Tibial artery (tissue), 4 donors: ENCODE results near the gene ALDH1B1.

Experiments
- DNase-seq, 2 donors: peaks; one replicate each; pipeline ENCODE4 v3.0.0-alpha.2; 2019
- H3K27ac ChIP-seq, 2 donors: fragments of 200-600 bp; sonication (generic) in 1 of 2; 1 replicate in 1 of 2; 2 replicates in 1 of 2; pipeline ENCODE4 v1.5.1; 2018 to 2019; ENCODE audit warnings: mild to moderate bottlenecking in 1 of 2
- H3K27me3 ChIP-seq, 2 donors: fragments of 200-600 bp; sonication (generic) in 1 of 2; one replicate each; pipeline versions ENCODE4 v1.5.1 to v1.6.0; 2016 to 2019
- H3K36me3 ChIP-seq, 3 donors: fragments of 200-600 bp; sonication (generic) in 2 of 3; one replicate each; pipeline ENCODE4 v1.5.1; 2016 to 2019; ENCODE audit warnings: mild to moderate bottlenecking in 2 of 3
- H3K4me1 ChIP-seq, 4 donors: fragments of 200-600 bp; sonication (generic) in 2 of 4; 1 replicate in 3 of 4; 2 replicates in 1 of 4; pipeline ENCODE4 v1.5.1; 2016 to 2019
- H3K4me3 ChIP-seq, 2 donors: fragments of 200-600 bp; sonication (generic) in 1 of 2; 1 replicate in 1 of 2; 2 replicates in 1 of 2; pipeline ENCODE4 v1.5.1; 2018 to 2019; ENCODE audit warnings: mild to moderate bottlenecking in 2 of 2
- H3K9me3 ChIP-seq, 3 donors: fragments of 200-600 bp; sonication (generic) in 1 of 3; one replicate each; pipeline ENCODE4 v1.5.1; 2016 to 2019
- intact Hi-C: fragments of 100-400 bp; cut with DNase I; formaldehyde crosslinking; loops from one replicate; pipeline ENCODE4 v1.15.0; 2023; ENCODE audit warnings: low total_unique reads
- TF ChIP-seq, protein P1 (sequence below), 2 experiments: fragments of 200-600 bp in 1 of 2; fragments of 450-650 bp in 1 of 2; IDR thresholded peaks; one replicate each; pipeline ENCODE4 v1.5.1; 2017 to 2019; ENCODE audit warnings: antibody characterized with exemption in 2 of 2, mild to moderate bottlenecking in 1 of 2, moderate library complexity in 1 of 2

ALDH1B1 gene

DNA sequence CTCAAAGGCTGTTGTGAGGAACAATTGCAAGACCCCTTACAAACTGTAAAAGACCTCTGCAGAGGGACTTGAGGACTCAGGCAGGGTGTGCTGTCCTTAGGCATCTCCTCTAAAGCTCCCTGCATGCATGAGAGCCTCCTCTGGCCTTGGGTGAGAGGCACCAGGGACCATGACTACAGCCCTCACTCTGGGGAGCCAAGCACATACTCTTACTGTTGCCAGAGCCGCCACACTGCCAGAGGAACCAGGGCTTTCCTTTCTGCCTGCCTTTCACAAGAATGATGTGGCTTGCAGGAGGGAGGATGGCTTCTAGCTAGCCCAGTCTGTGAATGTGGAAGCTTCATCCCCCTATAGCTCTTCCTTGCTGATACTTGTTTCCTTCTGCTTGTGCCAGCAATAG, 25.9 kb downstream of the ALDH1B1 start:
- DNase-seq: no peak
- TF ChIP-seq, protein P1, sequence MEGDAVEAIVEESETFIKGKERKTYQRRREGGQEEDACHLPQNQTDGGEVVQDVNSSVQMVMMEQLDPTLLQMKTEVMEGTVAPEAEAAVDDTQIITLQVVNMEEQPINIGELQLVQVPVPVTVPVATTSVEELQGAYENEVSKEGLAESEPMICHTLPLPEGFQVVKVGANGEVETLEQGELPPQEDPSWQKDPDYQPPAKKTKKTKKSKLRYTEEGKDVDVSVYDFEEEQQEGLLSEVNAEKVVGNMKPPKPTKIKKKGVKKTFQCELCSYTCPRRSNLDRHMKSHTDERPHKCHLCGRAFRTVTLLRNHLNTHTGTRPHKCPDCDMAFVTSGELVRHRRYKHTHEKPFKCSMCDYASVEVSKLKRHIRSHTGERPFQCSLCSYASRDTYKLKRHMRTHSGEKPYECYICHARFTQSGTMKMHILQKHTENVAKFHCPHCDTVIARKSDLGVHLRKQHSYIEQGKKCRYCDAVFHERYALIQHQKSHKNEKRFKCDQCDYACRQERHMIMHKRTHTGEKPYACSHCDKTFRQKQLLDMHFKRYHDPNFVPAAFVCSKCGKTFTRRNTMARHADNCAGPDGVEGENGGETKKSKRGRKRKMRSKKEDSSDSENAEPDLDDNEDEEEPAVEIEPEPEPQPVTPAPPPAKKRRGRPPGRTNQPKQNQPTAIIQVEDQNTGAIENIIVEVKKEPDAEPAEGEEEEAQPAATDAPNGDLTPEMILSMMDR (IDR thresholded peaks at IDR 0.05): no peak
- intact Hi-C loops: loop anchor here (10.0 kb wide), 2 partner anchors 104 to 344 kb away; no protein-coding TSS in a partner anchor
- peaks cover 0 to 31% (median 9%) of the 10 kb centered on the region in 4 donors for H3K4me1 ChIP-seq
- no peak overlapping the region for H3K27ac ChIP-seq
- no peaks in the 10 kb centered on the region for H3K27me3 ChIP-seq
- H3K4me3 ChIP-seq: no peak overlapping the region
- no peaks in the 10 kb centered on the region for H3K36me3 ChIP-seq
- H3K9me3 ChIP-seq: no peaks in the 10 kb centered on the region

DNA sequence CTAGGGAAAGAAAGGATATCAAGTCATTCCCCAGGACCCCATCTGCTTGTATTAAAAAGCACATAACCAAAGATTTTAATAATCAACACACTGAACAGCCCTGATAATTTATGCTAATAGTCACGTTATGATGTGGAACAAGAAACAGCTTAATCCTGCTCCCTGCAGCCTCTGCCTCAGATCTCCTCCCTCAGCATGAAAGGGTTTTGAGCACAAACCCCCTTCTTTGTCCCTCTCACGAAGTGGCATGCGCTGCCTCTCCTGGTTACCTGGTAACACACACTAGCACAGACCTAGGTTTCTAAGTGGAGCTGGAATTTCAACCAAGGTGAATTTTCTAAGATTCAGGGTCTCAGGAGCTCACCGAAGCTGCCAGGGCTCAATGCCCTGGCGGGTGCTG, 26.7 kb downstream of the ALDH1B1 start:
- no peaks in the 10 kb centered on the region for H3K27me3 ChIP-seq
- no peaks in the 10 kb centered on the region for H3K9me3 ChIP-seq
- peaks cover 0 to 36% (median 13%) of the 10 kb centered on the region in 4 donors for H3K4me1 ChIP-seq
- DNase-seq: no peak
- no peak overlapping the region for H3K4me3 ChIP-seq
- intact Hi-C loops: loop anchor here (10.0 kb wide), 2 partner anchors 104 to 344 kb away; no protein-coding TSS in a partner anchor
- no peaks in the 10 kb centered on the region for H3K36me3 ChIP-seq
- no peak overlapping the region for H3K27ac ChIP-seq
- TF ChIP-seq, protein P1 (IDR thresholded peaks at IDR 0.05): no peak

DNA sequence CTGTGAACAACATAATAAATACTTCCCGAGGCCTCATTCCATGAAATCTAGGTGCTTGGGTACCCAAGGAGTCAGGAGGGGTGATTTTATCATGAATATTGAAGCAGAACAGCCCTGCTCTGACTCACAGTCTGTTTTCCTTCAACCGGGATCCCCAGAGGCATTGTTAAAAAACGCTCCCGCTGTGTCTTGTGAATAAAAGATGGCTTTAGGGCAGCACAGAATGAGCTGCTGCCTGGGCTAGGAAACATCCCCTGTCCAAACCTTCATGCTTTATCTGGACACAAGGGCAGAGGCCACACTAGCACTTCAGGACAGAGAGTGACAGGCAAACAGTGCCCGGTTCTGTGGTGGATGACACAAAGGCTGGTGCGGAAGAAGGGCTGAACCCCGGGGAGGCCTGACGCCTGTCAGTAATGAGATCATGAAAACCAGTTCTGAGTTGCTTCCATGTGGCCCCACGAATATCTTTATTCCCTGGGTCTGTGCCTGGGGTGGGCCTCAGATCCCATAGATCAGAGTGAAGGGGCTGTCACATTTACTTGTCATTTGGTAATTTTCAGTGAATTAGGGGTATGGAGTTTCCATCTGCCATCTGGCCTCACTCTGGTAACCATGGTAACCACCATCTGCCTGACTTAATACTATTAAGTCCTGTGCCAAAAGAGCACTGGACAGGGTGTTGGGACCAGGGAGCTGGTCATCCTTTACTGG, 29.2 kb downstream of the ALDH1B1 start:
- intact Hi-C loops: loop anchor here (5.0 kb wide), 1 partner anchor 519 kb away; the partner anchor contains the start of gene SLC25A51
- Histone ChIP-seq H3K9me3 (no peaks in the 10 kb centered on the region), H3K4me1 (peaks cover 0 to 46% (median 16%) of the 10 kb centered on the region in 4 donors), H3K27me3 (no peaks in the 10 kb centered on the region), H3K36me3 (no peaks in the 10 kb centered on the region), H3K27ac (peak overlapping the region; percentile 70 to 75), H3K4me3 (no peak overlapping the region)
- TF ChIP-seq, protein P1 (IDR thresholded peaks at IDR 0.05): no peak
- peak in 1 of 2 donors; percentile 24 for DNase-seq

DNA sequence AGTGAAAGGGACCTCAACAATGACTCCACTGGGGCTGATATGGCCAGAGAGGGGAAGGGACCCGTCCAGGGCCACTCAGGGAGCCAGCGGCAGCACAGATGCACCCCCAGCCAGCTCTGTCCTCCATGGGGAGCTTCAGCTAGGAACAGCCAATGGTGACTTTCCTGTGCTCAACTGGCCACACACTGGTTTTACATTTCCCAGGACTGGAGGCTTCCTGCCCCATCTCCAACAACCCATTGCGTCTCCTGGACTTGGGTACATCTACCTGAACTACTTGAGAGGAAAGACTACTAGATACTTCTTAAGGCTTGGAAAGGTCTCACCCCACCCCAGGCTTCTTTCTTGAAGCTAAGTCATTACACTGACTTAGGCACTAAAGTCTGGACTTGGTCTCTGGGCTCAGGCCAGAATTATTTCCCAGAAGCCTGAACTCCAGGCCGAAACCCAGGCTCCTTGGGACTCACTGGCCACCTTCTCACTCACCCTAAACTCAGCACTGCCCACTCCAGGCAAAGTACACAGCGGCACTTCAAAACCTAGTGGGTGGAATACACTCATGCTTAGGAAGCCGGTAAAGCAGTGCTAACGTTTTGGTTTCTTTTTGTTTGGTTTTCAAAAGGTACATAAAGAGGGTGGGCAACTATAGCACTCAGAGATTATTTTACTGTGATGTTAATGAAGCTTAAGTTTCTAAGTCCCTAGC, 30.2 kb downstream of the ALDH1B1 start:
- Histone ChIP-seq H3K9me3 (no peaks in the 10 kb centered on the region), H3K4me3 (peak overlapping the region; percentile 52 to 60), H3K36me3 (no peaks in the 10 kb centered on the region), H3K27me3 (no peaks in the 10 kb centered on the region), H3K27ac (peak overlapping the region; percentile 70 to 75), H3K4me1 (peaks cover 0 to 38% (median 16%) of the 10 kb centered on the region in 4 donors)
- DNase-seq: peak in 1 of 2 donors; percentile 58
- TF ChIP-seq, protein P1 (IDR thresholded peaks at IDR 0.05): no peak
- intact Hi-C loops: loop anchor here (5.0 kb wide), 1 partner anchor 520 kb away; the partner anchor contains the start of gene SLC25A51

DNA sequence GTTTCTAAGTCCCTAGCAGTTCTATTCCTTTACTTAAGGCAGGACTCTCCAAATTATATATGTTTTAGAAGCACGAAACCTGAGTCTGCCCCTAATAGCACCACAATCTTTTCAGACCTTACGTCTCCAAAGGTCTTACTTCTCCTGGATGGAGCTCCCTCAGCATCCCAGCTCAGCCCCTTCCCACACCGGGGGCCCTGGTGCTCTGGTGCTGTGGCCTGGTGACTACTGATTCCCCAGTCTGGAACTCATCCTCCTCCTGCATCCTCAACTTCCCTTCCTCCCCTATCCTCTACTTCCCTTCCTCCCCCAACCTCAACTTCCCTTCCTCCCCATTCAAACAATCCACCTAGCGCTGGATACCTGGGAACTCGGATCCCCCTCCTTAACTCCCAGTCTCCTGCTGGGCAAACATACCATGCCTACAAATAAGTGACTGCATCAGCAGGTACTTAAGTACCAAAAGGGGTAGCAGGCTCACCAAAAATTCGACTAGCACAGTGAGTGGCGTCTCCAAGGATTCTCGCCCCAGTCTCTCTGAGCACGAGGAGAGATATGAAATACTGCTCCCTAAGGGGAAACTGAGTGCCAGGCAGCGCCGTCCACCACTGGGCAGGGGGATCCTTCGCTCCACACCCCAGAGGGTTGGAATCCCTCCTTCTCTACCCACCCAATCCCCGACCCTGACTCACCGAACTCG, 30.9 kb downstream of the ALDH1B1 start:
- TF ChIP-seq, protein P1 (IDR thresholded peaks at IDR 0.05): no peak
- peaks cover 0 to 38% (median 16%) of the 10 kb centered on the region in 4 donors for H3K4me1 ChIP-seq
- no peaks in the 10 kb centered on the region for H3K27me3 ChIP-seq
- DNase-seq: peak in 1 of 2 donors; percentile 63
- peak overlapping the region; percentile 52 to 60 for H3K4me3 ChIP-seq
- no peaks in the 10 kb centered on the region for H3K9me3 ChIP-seq
- H3K27ac ChIP-seq: peak overlapping the region; percentile 70 to 75
- H3K36me3 ChIP-seq: no peaks in the 10 kb centered on the region
- intact Hi-C loops: loop anchor here (5.0 kb wide), 1 partner anchor 521 kb away; the partner anchor contains the start of gene SLC25A51
